ENCODE measurements around the gene LAMP2. TPM values are rescaled to one million over a fixed set of nuclear protein-coding genes. Genes with fewer than 3 reads are reported as not detected.

The LAMP2 gene
- total RNA-seq, 5 donors from 2014 or later (not counting 1 experiment from before 2014, with no cell fraction given): 21.5 to 32.2 (median 31.5) TPM

DNA sequence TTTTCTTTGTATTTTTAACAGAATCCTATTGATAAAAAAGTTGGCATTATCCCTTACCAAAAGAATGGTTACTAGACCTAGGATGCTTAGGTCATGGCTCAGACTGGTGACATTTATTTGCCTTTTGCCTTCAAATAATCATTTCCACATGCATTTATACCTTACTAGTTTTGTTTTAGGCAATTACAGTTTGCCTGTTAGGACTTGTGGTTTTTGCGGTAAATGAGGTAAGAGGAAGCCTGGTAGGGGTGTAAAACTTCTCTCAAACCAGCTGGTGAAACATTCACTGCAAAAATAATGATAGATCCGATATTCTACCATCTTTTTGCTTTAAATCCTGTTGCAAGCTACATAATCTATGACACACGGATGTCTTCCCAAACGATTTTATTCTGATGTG, 12.1 kb downstream of the LAMP2 start:
- Histone ChIP-seq H3K4me3 (ENCODE audit: control insufficient read depth in 1 of 2, extremely low read depth in 1 of 2, low read length in 1 of 2) (no peak overlapping the region), H3K27ac (ENCODE audit: low read length) (peak overlapping the region; percentile 11), H3K4me1 (ENCODE audit: control insufficient read depth in 1 of 2, extremely low read depth in 1 of 2, insufficient read depth in 2 of 2, low read length in 2 of 2) (peaks cover 9 to 17% of the 10 kb centered on the region in 2 experiments), H3K9me3 (no peaks in the 10 kb centered on the region), H3K27me3 (replicated peaks in 1 of 2; ENCODE audit: control insufficient read depth in 2 of 2, extremely low read depth in 1 of 2, insufficient read depth in 2 of 2, low read length in 1 of 2) (no peaks in the 10 kb centered on the region), H3K36me3 (ENCODE audit: control insufficient read depth in 2 of 2, extremely low read depth in 1 of 2, insufficient read depth in 1 of 2, low read length in 1 of 2) (peaks cover 0 to 7% of the 10 kb centered on the region in 2 donors)
- peak overlapping the region; percentile 49 to 66 (median 55) for H3K4me3 Mint-ChIP-seq
- WGBS (ENCODE audit: insufficient coverage): no CpG with 5 or more reads among the region's 4 CpGs
- ATAC-seq (replicated peaks in 1 of 4) (peak in 2 of 4 experiments; percentile 36 to 63), DNase-seq (peak in 1 of 35 experiments; percentile 51)
- H3K27ac Mint-ChIP-seq: peak overlapping the region; percentile 66 to 76
- no peaks in the 10 kb centered on the region for H3K9me3 Mint-ChIP-seq
- ChIA-PET CTCF (interaction anchor here in 1 of 2 donors (1.1 kb wide), 1 partner anchor 29 kb away, joined by 3 read pairs; no protein-coding TSS in a partner anchor), POLR2A (no interaction called here)
- peaks cover 37 to 65% (median 41%) of the 10 kb centered on the region in 3 donors for H3K4me1 Mint-ChIP-seq
- no peaks in the 10 kb centered on the region for H3K27me3 Mint-ChIP-seq
- H3K36me3 Mint-ChIP-seq: peaks cover 10% of the 10 kb centered on the region

DNA sequence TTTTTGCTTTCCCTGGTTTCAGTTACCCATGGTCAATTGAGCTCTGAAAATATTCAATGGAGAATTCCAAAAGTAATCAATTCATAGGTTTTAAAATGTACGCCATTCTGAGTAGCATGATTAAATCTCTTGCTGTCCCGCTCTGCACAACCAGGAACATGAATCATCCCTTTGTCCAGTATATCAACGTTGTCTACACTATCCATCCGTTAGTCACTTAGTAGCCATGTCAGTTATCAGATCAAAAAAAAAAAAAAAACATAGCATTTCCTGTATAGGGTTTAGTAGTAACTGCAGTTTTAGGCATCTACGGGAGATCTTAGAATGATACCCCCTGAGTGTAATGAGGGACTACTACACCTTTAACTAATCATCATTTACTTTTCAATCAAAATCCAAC, 15.1 kb downstream of the LAMP2 start:
- Histone ChIP-seq H3K27ac (ENCODE audit: low read length) (no peak overlapping the region), H3K36me3 (ENCODE audit: control insufficient read depth in 2 of 2, extremely low read depth in 1 of 2, insufficient read depth in 1 of 2, low read length in 1 of 2) (peaks cover 0 to 7% of the 10 kb centered on the region in 2 donors), H3K9me3 (no peaks in the 10 kb centered on the region), H3K27me3 (replicated peaks in 1 of 2; ENCODE audit: control insufficient read depth in 2 of 2, extremely low read depth in 1 of 2, insufficient read depth in 2 of 2, low read length in 1 of 2) (no peaks in the 10 kb centered on the region), H3K4me1 (ENCODE audit: control insufficient read depth in 1 of 2, extremely low read depth in 1 of 2, insufficient read depth in 2 of 2, low read length in 2 of 2) (peaks cover 5 to 12% of the 10 kb centered on the region in 2 experiments), H3K4me3 (ENCODE audit: control insufficient read depth in 1 of 2, extremely low read depth in 1 of 2, low read length in 1 of 2) (no peak overlapping the region)
- no peaks in the 10 kb centered on the region for H3K9me3 Mint-ChIP-seq
- peaks cover 13% of the 10 kb centered on the region for H3K36me3 Mint-ChIP-seq
- ChIA-PET POLR2A (no interaction called here), CTCF (interaction anchor here (0.8 to 3.6 kb wide), 3 partner anchors 8 to 73 kb away, joined by 4 to 16 read pairs (median 7); no protein-coding TSS in a partner anchor)
- WGBS (ENCODE audit: insufficient coverage): no CpG with 5 or more reads among the region's 5 CpGs
- H3K27me3 Mint-ChIP-seq: no peaks in the 10 kb centered on the region
- DNase-seq (no peak), ATAC-seq (replicated peaks in 1 of 4) (no peak)
- H3K4me1 Mint-ChIP-seq: peaks cover 21 to 46% (median 32%) of the 10 kb centered on the region in 3 donors
- H3K4me3 Mint-ChIP-seq: no peak overlapping the region
- H3K27ac Mint-ChIP-seq: no peak overlapping the region

DNA sequence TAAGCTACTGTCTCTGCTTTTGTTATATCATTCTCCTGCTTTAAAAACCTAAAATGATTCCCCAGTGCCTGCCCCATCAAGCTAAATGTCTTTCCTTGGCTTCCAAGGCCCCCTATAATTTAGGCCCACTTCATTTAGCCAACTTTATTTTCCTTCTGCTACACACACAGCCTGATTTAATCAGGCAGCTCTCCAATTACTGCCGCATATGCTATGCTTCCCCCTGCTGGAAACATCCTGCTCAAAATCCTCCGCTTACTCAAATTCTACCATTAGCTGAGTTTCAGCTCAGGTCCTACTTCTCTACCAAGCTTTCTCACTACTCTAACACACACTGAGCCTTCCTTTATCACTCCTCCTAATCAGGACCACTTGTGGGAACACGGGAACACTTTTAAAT, 17.0 kb downstream of the LAMP2 start:
- WGBS (ENCODE audit: insufficient coverage): 57% methylated on average over 3 of the region's 3 CpGs
- Mint-ChIP-seq H3K36me3 (peaks cover 13% of the 10 kb centered on the region), H3K27ac (peak overlapping the region in 1 of 2 donors; percentile 13), H3K4me1 (peaks cover 3 to 28% (median 13%) of the 10 kb centered on the region in 3 donors), H3K4me3 (no peak overlapping the region), H3K27me3 (no peaks in the 10 kb centered on the region), H3K9me3 (no peaks in the 10 kb centered on the region)
- Histone ChIP-seq H3K4me1 (ENCODE audit: control insufficient read depth in 1 of 2, extremely low read depth in 1 of 2, insufficient read depth in 2 of 2, low read length in 2 of 2) (peaks cover 2 to 9% of the 10 kb centered on the region in 2 experiments), H3K27ac (ENCODE audit: low read length) (no peak overlapping the region), H3K9me3 (no peaks in the 10 kb centered on the region), H3K4me3 (ENCODE audit: control insufficient read depth in 1 of 2, extremely low read depth in 1 of 2, low read length in 1 of 2) (no peak overlapping the region), H3K27me3 (replicated peaks in 1 of 2; ENCODE audit: control insufficient read depth in 2 of 2, extremely low read depth in 1 of 2, insufficient read depth in 2 of 2, low read length in 1 of 2) (no peaks in the 10 kb centered on the region), H3K36me3 (ENCODE audit: control insufficient read depth in 2 of 2, extremely low read depth in 1 of 2, insufficient read depth in 1 of 2, low read length in 1 of 2) (peaks cover 0 to 12% of the 10 kb centered on the region in 2 donors)
- CTCF ChIA-PET: interaction anchor here (0.6 to 3.6 kb wide), 16 partner anchors 10 to 201 kb away, joined by 3 to 16 read pairs (median 4); partner anchors contain the start of gene ZBTB33 (in 1 of the 2)
- POLR2A ChIA-PET: interaction anchor here (0.6 to 0.9 kb wide), 3 partner anchors 14 to 981 kb away, joined by 3 read pairs; no protein-coding TSS in a partner anchor
- peak in 3 of 35 experiments; percentile 7 to 30 (median 10) for DNase-seq
- ATAC-seq (replicated peaks in 1 of 4): peak in 1 of 4 experiments; percentile 49

- peaks cover 0 to 23% of the 10 kb centered on the region in 2 donors for H3K36me3 ChIP-seq (ENCODE audit: control insufficient read depth in 2 of 2, extremely low read depth in 1 of 2, insufficient read depth in 1 of 2, low read length in 1 of 2)
- H3K4me3 ChIP-seq (ENCODE audit: control insufficient read depth in 1 of 2, extremely low read depth in 1 of 2, low read length in 1 of 2): no peak overlapping the region
- no peak overlapping the region for H3K4me3 Mint-ChIP-seq
- CTCF ChIA-PET: interaction anchor here (0.6 to 3.6 kb wide), 3 partner anchors 65 to 108 kb away, joined by 3 to 16 read pairs (median 4); no protein-coding TSS in a partner anchor
- H3K9me3 ChIP-seq: no peaks in the 10 kb centered on the region
- POLR2A ChIA-PET: no interaction called here
- no peaks in the 10 kb centered on the region for H3K27me3 ChIP-seq (replicated peaks in 1 of 2; ENCODE audit: control insufficient read depth in 2 of 2, extremely low read depth in 1 of 2, insufficient read depth in 2 of 2, low read length in 1 of 2)
- H3K27me3 Mint-ChIP-seq: no peaks in the 10 kb centered on the region
- DNase-seq (peak in 2 of 35 experiments; percentile 3 to 24), ATAC-seq (replicated peaks in 1 of 4) (no peak)
- peaks cover 0 to 17% (median 6%) of the 10 kb centered on the region in 3 donors for H3K4me1 Mint-ChIP-seq
- H3K4me1 ChIP-seq (ENCODE audit: control insufficient read depth in 1 of 2, extremely low read depth in 1 of 2, insufficient read depth in 2 of 2, low read length in 2 of 2): peaks cover 0 to 2% of the 10 kb centered on the region in 2 experiments
- no peak overlapping the region for H3K27ac ChIP-seq (ENCODE audit: low read length)
- H3K9me3 Mint-ChIP-seq: no peaks in the 10 kb centered on the region
- no CpG with 5 or more reads among the region's 3 CpGs for WGBS (ENCODE audit: insufficient coverage)
- H3K36me3 Mint-ChIP-seq: peaks cover 17% of the 10 kb centered on the region
- no peak overlapping the region for H3K27ac Mint-ChIP-seq
These were observed 18.9 kb downstream of the LAMP2 start for GRCh38 chrX:120450163-120450562.

GRCh38 chrX:120446498-120446897, 22.6 kb downstream of the LAMP2 start:
- no peak overlapping the region for H3K27ac ChIP-seq (ENCODE audit: low read length)
- ChIA-PET CTCF (interaction anchor here in 1 of 2 donors (0.6 kb wide), 1 partner anchor 68 kb away, joined by 3 read pairs; no protein-coding TSS in a partner anchor), POLR2A (no interaction called here)
- H3K9me3 ChIP-seq: no peaks in the 10 kb centered on the region
- Mint-ChIP-seq H3K27me3 (no peaks in the 10 kb centered on the region), H3K4me1 (peaks cover 0 to 3% (median 2%) of the 10 kb centered on the region in 3 donors), H3K36me3 (peaks cover 25% of the 10 kb centered on the region), H3K27ac (no peak overlapping the region), H3K4me3 (no peak overlapping the region), H3K9me3 (no peaks in the 10 kb centered on the region)
- ATAC-seq (replicated peaks in 1 of 4) (no peak), DNase-seq (no peak)
- WGBS (ENCODE audit: insufficient coverage): no CpG with 5 or more reads among the region's 8 CpGs
- H3K36me3 ChIP-seq (ENCODE audit: control insufficient read depth in 2 of 2, extremely low read depth in 1 of 2, insufficient read depth in 1 of 2, low read length in 1 of 2): peaks cover 0 to 39% of the 10 kb centered on the region in 2 donors
- H3K4me1 ChIP-seq (ENCODE audit: control insufficient read depth in 1 of 2, extremely low read depth in 1 of 2, insufficient read depth in 2 of 2, low read length in 2 of 2): no peaks in the 10 kb centered on the region
- no peak overlapping the region for H3K4me3 ChIP-seq (ENCODE audit: control insufficient read depth in 1 of 2, extremely low read depth in 1 of 2, low read length in 1 of 2)
- H3K27me3 ChIP-seq (replicated peaks in 1 of 2; ENCODE audit: control insufficient read depth in 2 of 2, extremely low read depth in 1 of 2, insufficient read depth in 2 of 2, low read length in 1 of 2): no peaks in the 10 kb centered on the region

GRCh38 chrX:120439921-120440320, 29.2 kb downstream of the LAMP2 start:
- peaks cover 0 to 30% of the 10 kb centered on the region in 2 donors for H3K36me3 ChIP-seq (ENCODE audit: control insufficient read depth in 2 of 2, extremely low read depth in 1 of 2, insufficient read depth in 1 of 2, low read length in 1 of 2)
- H3K9me3 Mint-ChIP-seq: no peaks in the 10 kb centered on the region
- CTCF ChIA-PET: interaction anchor here in 1 of 2 donors (0.7 kb wide), 1 partner anchor 176 kb away, joined by 3 read pairs; no protein-coding TSS in a partner anchor
- ATAC-seq (replicated peaks in 1 of 4) (no peak), DNase-seq (no peak)
- H3K27ac Mint-ChIP-seq: no peak overlapping the region
- POLR2A ChIA-PET: no interaction called here
- no peaks in the 10 kb centered on the region for H3K4me1 Mint-ChIP-seq
- H3K27me3 ChIP-seq (replicated peaks in 1 of 2; ENCODE audit: control insufficient read depth in 2 of 2, extremely low read depth in 1 of 2, insufficient read depth in 2 of 2, low read length in 1 of 2): no peaks in the 10 kb centered on the region
- H3K4me3 Mint-ChIP-seq: no peak overlapping the region
- no CpG with 5 or more reads among the region's 3 CpGs for WGBS (ENCODE audit: insufficient coverage)
- H3K9me3 ChIP-seq: no peaks in the 10 kb centered on the region
- H3K27ac ChIP-seq (ENCODE audit: low read length): no peak overlapping the region
- H3K4me1 ChIP-seq (ENCODE audit: control insufficient read depth in 1 of 2, extremely low read depth in 1 of 2, insufficient read depth in 2 of 2, low read length in 2 of 2): no peaks in the 10 kb centered on the region
- peaks cover 25% of the 10 kb centered on the region for H3K36me3 Mint-ChIP-seq
- H3K27me3 Mint-ChIP-seq: no peaks in the 10 kb centered on the region
- H3K4me3 ChIP-seq (ENCODE audit: control insufficient read depth in 1 of 2, extremely low read depth in 1 of 2, low read length in 1 of 2): no peak overlapping the region

Measured in T-cell (primary cell).